Right forelimb (tissue), 1 donor: ENCODE results near the gene TTC5.
"Not testable (repeated sequence)": the region's sequence is repeated elsewhere in the genome, so short reads cannot be mapped to it uniquely, and the experiment has no call there.

ENCODE experiments used
- DNase-seq: peaks from one replicate; pipeline ENCODE4 v3.0.0-alpha.2; 2018

The TTC5 gene

GRCh38 chr14:20302042-20302755 is 3.6 kb downstream of the TTC5 start:
- no peak for DNase-seq

- no peak for DNase-seq
These were observed 10.7 kb downstream of the TTC5 start for GRCh38 chr14:20295067-20295466.

GRCh38 chr14:20294636-20295035 is 11.1 kb downstream of the TTC5 start:
- DNase-seq, result no peak

- not testable (repeated sequence) for DNase-seq
These were observed 23.8 kb downstream of the TTC5 start for GRCh38 chr14:20281998-20282397.

DNA sequence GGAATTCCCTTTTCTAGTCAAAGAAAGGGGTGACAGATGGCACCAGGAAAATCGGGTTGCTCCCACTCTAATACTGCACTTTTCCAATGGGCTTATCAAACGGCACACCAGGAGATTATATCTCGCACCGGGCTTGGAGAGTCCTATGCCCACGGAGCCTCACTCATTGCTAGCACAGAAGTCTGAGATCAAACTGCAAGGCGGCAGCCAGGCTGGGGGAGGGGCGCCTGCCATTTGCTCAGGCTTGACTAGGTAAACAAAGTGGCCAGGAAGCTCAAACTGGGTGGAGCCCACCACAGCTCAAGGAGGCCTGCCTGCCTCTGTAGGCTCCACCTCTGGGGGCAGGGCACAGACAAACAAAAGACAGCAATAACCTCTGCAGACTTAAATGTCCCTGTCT is 25.5 kb downstream of the TTC5 start:
- not testable (repeated sequence) for DNase-seq

GRCh38 chr14:20278414-20278813 is 27.3 kb downstream of the TTC5 start:
- DNase-seq, result no peak

GRCh38 chr14:20277409-20277808 is 28.3 kb downstream of the TTC5 start:
- DNase-seq, result no peak

DNA sequence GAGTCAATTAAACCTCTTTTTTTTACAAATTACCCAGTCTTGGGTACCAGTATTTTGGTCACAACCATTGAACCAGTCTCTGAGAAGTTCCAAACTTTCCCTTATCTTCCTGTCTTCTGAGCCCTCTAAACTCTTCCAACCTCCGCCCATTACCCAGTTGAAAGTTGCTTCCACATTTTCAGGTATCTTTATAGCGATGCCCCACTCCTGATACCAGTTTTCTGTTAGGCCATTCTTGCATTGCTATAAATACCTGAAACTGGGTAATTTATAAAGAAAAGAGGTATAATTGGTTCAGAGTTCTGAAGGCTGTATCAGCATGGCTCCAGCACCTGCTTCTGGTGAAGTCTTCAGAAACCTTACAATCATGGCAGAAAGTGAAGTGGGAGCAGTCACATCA is 31.7 kb downstream of the TTC5 start:
- DNase-seq, result no peak

- DNase-seq, result not testable (repeated sequence)
These were observed 41.4 kb downstream of the TTC5 start for GRCh38 chr14:20264361-20264760.

DNA sequence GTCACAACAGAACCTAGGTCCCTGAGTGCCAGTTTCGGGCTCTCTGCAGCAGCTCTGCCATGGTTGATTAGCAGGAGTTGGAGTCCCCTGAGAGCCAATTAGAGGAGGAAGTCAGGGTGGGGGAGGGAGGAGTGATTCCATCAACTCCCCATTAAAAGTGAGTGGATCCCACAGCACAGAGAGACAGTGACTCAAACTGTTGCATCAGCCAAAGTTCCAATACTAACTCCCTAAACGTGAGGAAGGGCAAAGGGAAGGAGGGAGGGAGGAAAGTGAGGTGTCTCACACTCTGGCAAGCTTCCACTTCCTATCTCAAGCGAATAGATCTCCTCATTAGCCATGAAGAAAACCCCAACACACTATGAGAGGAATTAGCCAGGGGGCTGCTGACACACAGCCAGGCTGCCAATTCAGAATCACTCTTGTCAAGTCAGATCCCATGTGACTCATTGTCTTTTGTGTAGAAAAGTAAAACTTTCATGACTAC is 43.1 kb downstream of the TTC5 start:
- no peak for DNase-seq

- no peak for DNase-seq
These were observed 58.0 kb downstream of the TTC5 start for GRCh38 chr14:20247646-20248246.
